ENCODE measurements around the gene KRT84.

Gene KRT84

DNA sequence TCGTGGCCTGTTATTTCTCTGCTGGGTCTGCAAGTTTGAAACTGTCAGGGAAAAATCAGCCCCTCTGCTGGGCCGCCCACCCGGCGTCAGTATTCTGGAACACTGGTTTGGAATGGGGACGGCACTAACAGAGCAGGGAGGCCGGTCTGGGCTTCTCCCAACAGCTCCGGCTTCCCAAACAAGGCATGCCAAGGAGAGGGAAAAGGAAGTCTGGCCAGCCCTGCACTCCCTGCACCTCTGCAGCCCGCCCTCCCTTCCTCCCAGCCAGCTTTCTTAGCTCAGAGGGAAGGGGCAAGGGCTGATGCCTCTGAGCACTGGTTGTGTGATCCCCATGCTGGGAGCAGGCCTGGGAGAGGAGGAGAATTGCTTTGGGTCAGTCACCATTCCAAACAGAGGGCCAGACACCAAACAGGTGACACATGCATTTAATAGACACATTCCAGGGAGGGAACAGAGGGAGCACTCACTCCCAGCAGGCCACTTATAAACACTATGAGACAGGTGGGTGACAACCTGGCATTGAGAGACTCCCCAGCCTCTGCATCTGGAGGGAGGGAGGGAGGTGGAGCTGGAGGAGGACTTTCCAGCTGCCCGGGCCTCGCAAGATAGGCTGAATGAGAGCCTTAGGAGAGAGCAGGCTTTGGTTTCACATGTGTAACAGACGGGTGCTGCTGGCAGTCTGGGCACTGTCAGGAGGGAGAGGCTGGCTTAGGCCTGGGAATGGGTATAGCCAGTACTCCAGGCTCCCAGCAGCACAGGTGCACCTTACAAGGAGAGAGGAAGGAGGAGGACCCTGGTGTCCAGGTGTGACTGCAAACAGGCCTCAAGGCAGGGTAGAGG lies 38.4 kb upstream of the KRT84 start:
- TF ChIP-seq, protein P1, sequence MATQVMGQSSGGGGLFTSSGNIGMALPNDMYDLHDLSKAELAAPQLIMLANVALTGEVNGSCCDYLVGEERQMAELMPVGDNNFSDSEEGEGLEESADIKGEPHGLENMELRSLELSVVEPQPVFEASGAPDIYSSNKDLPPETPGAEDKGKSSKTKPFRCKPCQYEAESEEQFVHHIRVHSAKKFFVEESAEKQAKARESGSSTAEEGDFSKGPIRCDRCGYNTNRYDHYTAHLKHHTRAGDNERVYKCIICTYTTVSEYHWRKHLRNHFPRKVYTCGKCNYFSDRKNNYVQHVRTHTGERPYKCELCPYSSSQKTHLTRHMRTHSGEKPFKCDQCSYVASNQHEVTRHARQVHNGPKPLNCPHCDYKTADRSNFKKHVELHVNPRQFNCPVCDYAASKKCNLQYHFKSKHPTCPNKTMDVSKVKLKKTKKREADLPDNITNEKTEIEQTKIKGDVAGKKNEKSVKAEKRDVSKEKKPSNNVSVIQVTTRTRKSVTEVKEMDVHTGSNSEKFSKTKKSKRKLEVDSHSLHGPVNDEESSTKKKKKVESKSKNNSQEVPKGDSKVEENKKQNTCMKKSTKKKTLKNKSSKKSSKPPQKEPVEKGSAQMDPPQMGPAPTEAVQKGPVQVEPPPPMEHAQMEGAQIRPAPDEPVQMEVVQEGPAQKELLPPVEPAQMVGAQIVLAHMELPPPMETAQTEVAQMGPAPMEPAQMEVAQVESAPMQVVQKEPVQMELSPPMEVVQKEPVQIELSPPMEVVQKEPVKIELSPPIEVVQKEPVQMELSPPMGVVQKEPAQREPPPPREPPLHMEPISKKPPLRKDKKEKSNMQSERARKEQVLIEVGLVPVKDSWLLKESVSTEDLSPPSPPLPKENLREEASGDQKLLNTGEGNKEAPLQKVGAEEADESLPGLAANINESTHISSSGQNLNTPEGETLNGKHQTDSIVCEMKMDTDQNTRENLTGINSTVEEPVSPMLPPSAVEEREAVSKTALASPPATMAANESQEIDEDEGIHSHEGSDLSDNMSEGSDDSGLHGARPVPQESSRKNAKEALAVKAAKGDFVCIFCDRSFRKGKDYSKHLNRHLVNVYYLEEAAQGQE (IDR thresholded peaks at IDR 0.05; ENCODE audit: insufficient read depth in 1 of 2, low read depth in 2 of 2, low read length in 2 of 2) = no peak
- TF ChIP-seq POLR2AphosphoS5 (IDR thresholded peaks at IDR 0.05; ENCODE audit: low read depth, low read length) (no peak), TAF1 (IDR thresholded peaks at IDR 0.05; ENCODE audit: borderline replicate concordance, insufficient read depth, low read length) (no peak), SIN3A (IDR thresholded peaks at IDR 0.05; ENCODE audit: borderline replicate concordance, insufficient read depth, low read length) (no peak), FOXP2 (optimal IDR thresholded peaks at IDR 0.05; ENCODE audit: borderline replicate concordance, extremely low read depth, extremely low read length, insufficient read depth) (no peak)

DNA sequence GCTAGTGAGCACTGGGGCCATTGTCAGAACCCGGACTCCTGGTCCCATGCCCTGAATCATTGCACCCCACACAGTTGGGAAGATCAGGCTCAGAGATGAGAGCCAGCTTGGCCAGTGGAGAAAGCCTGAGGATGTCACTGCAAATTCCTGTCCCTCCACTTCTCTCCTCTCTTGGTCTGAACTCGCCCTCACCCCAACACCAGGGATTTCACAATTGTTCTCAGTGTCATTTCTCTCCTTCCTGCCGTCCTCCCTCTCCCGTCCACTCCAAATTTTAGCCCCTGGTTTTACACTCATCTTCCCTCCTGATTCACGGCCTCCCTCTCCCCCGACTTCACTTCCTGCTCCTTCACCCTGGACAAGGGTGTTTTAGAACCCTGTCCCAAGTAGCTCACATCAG lies 37.6 kb upstream of the KRT84 start:
- TF ChIP-seq TAF1 (IDR thresholded peaks at IDR 0.05; ENCODE audit: borderline replicate concordance, insufficient read depth, low read length) (no peak), SIN3A (IDR thresholded peaks at IDR 0.05; ENCODE audit: borderline replicate concordance, insufficient read depth, low read length) (no peak), FOXP2 (optimal IDR thresholded peaks at IDR 0.05; ENCODE audit: borderline replicate concordance, extremely low read depth, extremely low read length, insufficient read depth) (no peak), POLR2AphosphoS5 (IDR thresholded peaks at IDR 0.05; ENCODE audit: low read depth, low read length) (no peak)
- TF ChIP-seq, protein P1 (IDR thresholded peaks at IDR 0.05; ENCODE audit: insufficient read depth in 1 of 2, low read depth in 2 of 2, low read length in 2 of 2) = no peak

DNA sequence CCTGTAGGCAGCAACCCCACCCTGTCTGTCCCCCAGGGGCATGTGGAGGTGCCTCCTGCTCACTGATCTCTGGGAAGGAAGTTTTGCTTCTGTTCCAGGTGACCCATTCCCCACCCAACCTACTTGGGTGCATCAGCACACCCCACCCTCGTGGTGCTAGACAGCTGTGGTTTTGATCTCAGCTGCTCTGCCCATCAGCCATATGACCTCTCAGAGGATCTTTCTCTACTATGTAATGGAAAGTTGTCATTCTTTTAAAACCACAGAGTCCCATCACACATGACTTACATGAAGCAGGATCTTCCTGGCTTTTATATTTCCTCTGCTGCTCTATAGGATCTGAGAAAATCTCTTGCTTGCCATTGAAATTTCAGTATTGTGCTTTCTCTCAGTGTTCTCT lies 34.2 kb upstream of the KRT84 start:
- TF ChIP-seq POLR2AphosphoS5 (IDR thresholded peaks at IDR 0.05; ENCODE audit: low read depth, low read length) (no peak), SIN3A (IDR thresholded peaks at IDR 0.05; ENCODE audit: borderline replicate concordance, insufficient read depth, low read length) (no peak), TAF1 (IDR thresholded peaks at IDR 0.05; ENCODE audit: borderline replicate concordance, insufficient read depth, low read length) (no peak), FOXP2 (optimal IDR thresholded peaks at IDR 0.05; ENCODE audit: borderline replicate concordance, extremely low read depth, extremely low read length, insufficient read depth) (no peak)
- TF ChIP-seq, protein P1 (IDR thresholded peaks at IDR 0.05; ENCODE audit: insufficient read depth in 1 of 2, low read depth in 2 of 2, low read length in 2 of 2) = no peak

DNA sequence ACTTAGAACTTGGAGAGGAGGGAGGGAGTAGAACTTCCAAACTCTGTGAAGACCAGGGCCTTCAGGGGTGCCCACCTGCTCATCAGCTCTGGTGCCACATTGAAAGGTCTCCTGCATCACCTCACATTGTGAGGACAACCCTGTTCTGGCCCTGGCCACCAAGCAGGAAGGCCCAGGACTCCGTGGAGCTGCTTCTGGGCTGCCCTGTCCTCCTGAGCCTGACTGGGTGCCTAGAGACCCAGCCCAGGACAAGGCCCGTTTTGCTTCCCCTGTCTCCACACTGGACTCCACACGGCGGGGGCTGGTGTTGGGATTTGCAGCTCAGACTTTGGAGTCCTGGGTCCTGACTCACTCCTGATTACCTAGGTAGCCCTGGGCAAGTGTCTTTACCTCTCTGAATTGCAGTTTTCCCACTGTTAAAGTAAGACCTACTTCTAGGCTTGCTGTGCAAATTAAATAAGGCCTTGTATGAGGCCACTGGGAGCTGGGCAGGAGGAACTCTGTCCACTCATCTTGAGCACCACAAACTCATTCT lies 33.2 kb upstream of the KRT84 start:
- TF ChIP-seq, protein P1 (IDR thresholded peaks at IDR 0.05; ENCODE audit: insufficient read depth in 1 of 2, low read depth in 2 of 2, low read length in 2 of 2) = no peak
- TF ChIP-seq SIN3A (IDR thresholded peaks at IDR 0.05; ENCODE audit: borderline replicate concordance, insufficient read depth, low read length) (no peak), TAF1 (IDR thresholded peaks at IDR 0.05; ENCODE audit: borderline replicate concordance, insufficient read depth, low read length) (no peak), FOXP2 (optimal IDR thresholded peaks at IDR 0.05; ENCODE audit: borderline replicate concordance, extremely low read depth, extremely low read length, insufficient read depth) (no peak), POLR2AphosphoS5 (IDR thresholded peaks at IDR 0.05; ENCODE audit: low read depth, low read length) (no peak)

Measured in PFSK-1 (cell line).